Endothelial cell of umbilical vein (primary cell): ENCODE results near the gene CNKSR3. TPM values are rescaled to one million over a fixed set of nuclear protein-coding genes. Genes with fewer than 3 reads are reported as not detected.

Source experiments
- BruUV-seq: library from RNA; stranded (reverse); fragments of 400-500 nt; replicated peaks from 2 replicates; lab custom pipeline; 2021; lab: Mats Ljungman, UMichigan
- CTCF ChIA-PET: fragments of 300-600, 350-600 bp; sonication (Branson Sonifier 250); formaldehyde crosslinking; loops from one replicate; lab custom pipeline; 2021; ENCODE audit warnings: antibody characterized with exemption, inconsistent platforms; lab: Charles Lee
- POLR2A ChIA-PET: fragments of 300-600, 350-600 bp; sonication (Branson Sonifier 250); formaldehyde crosslinking; loops from one replicate; lab custom pipeline; 2021; ENCODE audit warnings: antibody characterized with exemption, inconsistent platforms; lab: Charles Lee
- DNase-seq: peaks from one replicate; pipeline ENCODE4 v3.0.0-alpha.2; 2011; ENCODE audit warnings: low read depth, low spot score
- FAIRE-seq: peaks from 2 replicates; lab custom pipeline; 2011; peaks lifted over from hg19 to GRCh38; lab: Jason Lieb, UNC
- H2AFZ ChIP-seq: 2 replicates; pipeline ENCODE4 v1.6.0; 2012; ENCODE audit warnings: low read depth, low read length, control low read depth, inconsistent platforms
- H3K27ac ChIP-seq: 2 replicates; pipeline ENCODE4 v1.5.1; 2011; ENCODE audit warnings: low read depth, mild to moderate bottlenecking, control low read depth, low read length, moderate library complexity; ENCODE audit not compliant: insufficient read depth
- H3K27me3 ChIP-seq, 2 experiments: 2 replicates each; pipeline versions ENCODE4 v1.6.0 to v1.6.1; 2011; ENCODE audit warnings: low read length in 2 of 2, mixed read lengths in 1 of 2; ENCODE audit not compliant: control insufficient read depth in 2 of 2, insufficient read depth in 2 of 2
- H3K36me3 ChIP-seq, 2 experiments: 2 replicates in 1 of 2; 3 replicates in 1 of 2; pipeline ENCODE4 v1.5.1; 2011; ENCODE audit warnings: low read length in 2 of 2, mild to moderate bottlenecking in 1 of 2, moderate library complexity in 1 of 2; ENCODE audit not compliant: control insufficient read depth in 2 of 2, insufficient read depth in 2 of 2; ENCODE audit errors: extremely low read depth in 1 of 2
- H3K4me1 ChIP-seq: 3 replicates; pipeline ENCODE4 v1.5.1; 2011; ENCODE audit warnings: mild to moderate bottlenecking, low read length; ENCODE audit not compliant: control insufficient read depth, insufficient read depth; ENCODE audit errors: extremely low read depth
- H3K4me2 ChIP-seq: 2 replicates; pipeline ENCODE4 v1.6.1; 2011; ENCODE audit warnings: low read length, control low read depth, mixed read lengths; ENCODE audit not compliant: insufficient read depth
- H3K4me3 ChIP-seq, 3 experiments: fragments of 200-600 bp in 1 of 3; sonication (generic), shearing (Covaris generic) in 1 of 3; replicated peaks in 1 of 3; 2 replicates each; pipeline ENCODE4 v1.5.1; 2011 to 2016; ENCODE audit warnings: control low read depth in 3 of 3, low read length in 3 of 3, mild to moderate bottlenecking in 2 of 3, inconsistent platforms in 1 of 3, low read depth in 1 of 3, moderate library complexity in 1 of 3; ENCODE audit not compliant: insufficient read depth in 1 of 3
- H3K79me2 ChIP-seq: 2 replicates; pipeline ENCODE4 v1.6.0; 2012; ENCODE audit warnings: low read length, inconsistent platforms; ENCODE audit not compliant: control insufficient read depth, insufficient read depth
- H3K9ac ChIP-seq: replicated peaks from 2 replicates; pipeline ENCODE3; 2011; ENCODE audit warnings: low read length, control low read depth; ENCODE audit not compliant: insufficient read depth; ENCODE audit errors: extremely low read depth
- H3K9me1 ChIP-seq: replicated peaks from 3 replicates; pipeline ENCODE4 v1.6.0; 2011; ENCODE audit warnings: mild to moderate bottlenecking, low read length; ENCODE audit not compliant: control insufficient read depth, insufficient read depth; ENCODE audit errors: extremely low read depth
- H3K9me3 ChIP-seq: replicated peaks from 2 replicates; pipeline ENCODE4 v1.5.1; 2012; ENCODE audit warnings: low read length, inconsistent platforms; ENCODE audit not compliant: control insufficient read depth, insufficient read depth
- H4K20me1 ChIP-seq: replicated peaks from 2 replicates; pipeline ENCODE3; 2011; ENCODE audit warnings: mild to moderate bottlenecking, low read length; ENCODE audit not compliant: control insufficient read depth, insufficient read depth; ENCODE audit errors: extremely low read depth
- EZH2 ChIP-seq: IDR thresholded peaks from 2 replicates; pipeline ENCODE4 v1.6.1; 2012; ENCODE audit warnings: borderline replicate concordance, low read depth, mild to moderate bottlenecking, moderate library complexity, low read length, inconsistent platforms; ENCODE audit not compliant: severe bottlenecking
- FOS ChIP-seq: IDR thresholded peaks from 2 replicates; pipeline ENCODE4 v1.6.1; 2011; ENCODE audit warnings: mild to moderate bottlenecking, low read length, moderate library complexity, borderline replicate concordance; ENCODE audit not compliant: insufficient read depth
- GATA2 ChIP-seq: IDR thresholded peaks from 2 replicates; pipeline ENCODE4 v1.7.0; 2011; ENCODE audit warnings: low read depth, mild to moderate bottlenecking, moderate library complexity, mixed read lengths, low read length; ENCODE audit not compliant: insufficient read length, insufficient read depth
- JUN ChIP-seq: IDR thresholded peaks from 2 replicates; pipeline ENCODE4 v1.6.1; 2011; ENCODE audit warnings: borderline replicate concordance, low read depth; ENCODE audit not compliant: insufficient read length, insufficient read depth
- MAX ChIP-seq: IDR thresholded peaks from 2 replicates; pipeline ENCODE4 v1.6.1; 2011; ENCODE audit not compliant: insufficient read depth, insufficient read length
- MYC ChIP-seq: IDR thresholded peaks from one replicate; pipeline ENCODE4 v1.6.1; 2011; ENCODE audit warnings: mild to moderate bottlenecking, low read depth, low read length
- POLR2A ChIP-seq: IDR thresholded peaks from 2 replicates; pipeline ENCODE4 v1.6.1; 2012; ENCODE audit warnings: low read depth, mild to moderate bottlenecking, control low read depth, low read length
- POLR2AphosphoS5 ChIP-seq: IDR thresholded peaks from 2 replicates; pipeline ENCODE4 v1.6.1; 2012; ENCODE audit warnings: low read depth, mild to moderate bottlenecking, control low read depth, low read length, moderate library complexity; ENCODE audit not compliant: insufficient read depth
- dilution Hi-C: fragments of 300-500 bp; cut with MboI; formaldehyde crosslinking; loops from one replicate; pipeline ENCODE4 v1.15.0; 2019; ENCODE audit warnings: low sequenced_read_pairs; ENCODE audit not compliant: extremely low pct_ligation_motif_present
- intact Hi-C: fragments of 100-400 bp; cut with micrococcal nuclease; formaldehyde crosslinking; loops from one replicate; pipeline ENCODE4 v1.10.0; 2022
- polyA plus RNA-seq, 4 experiments: library from polyadenylated mRNA; depleted of rRNA in 3 of 4; stranded (reverse) in 3 of 4; unstranded in 1 of 4; fragments of >200 nt; gene quantifications; 2 replicates each; pipeline versions ENCODE4 v1.2.1 to v1.2.3, GENCODE V29; 2011 to 2012; ENCODE audit warnings: missing spikeins in 1 of 4
- total RNA-seq: library from RNA; stranded (reverse); gene quantifications from 2 replicates; pipeline ENCODE4 v1.2.3, GENCODE V29; 2021
- TF ChIP-seq, protein P1 (sequence below), 2 donors: IDR thresholded peaks; 1 replicate in 1 of 2; 2 replicates in 1 of 2; pipeline ENCODE4 v1.5.1; 2011; ENCODE audit warnings: low read length in 2 of 2, mild to moderate bottlenecking in 2 of 2, moderate library complexity in 2 of 2, control low read depth in 1 of 2, inconsistent platforms in 1 of 2, low read depth in 1 of 2; ENCODE audit not compliant: insufficient read depth in 1 of 2; ENCODE audit errors: extremely low read depth in 1 of 2

CNKSR3 gene
- total and polyA plus RNA-seq, 2 donors (not counting 3 experiments of a cell fraction or from before 2014, with no cell fraction given): 2.3 to 15.6 TPM

DNA sequence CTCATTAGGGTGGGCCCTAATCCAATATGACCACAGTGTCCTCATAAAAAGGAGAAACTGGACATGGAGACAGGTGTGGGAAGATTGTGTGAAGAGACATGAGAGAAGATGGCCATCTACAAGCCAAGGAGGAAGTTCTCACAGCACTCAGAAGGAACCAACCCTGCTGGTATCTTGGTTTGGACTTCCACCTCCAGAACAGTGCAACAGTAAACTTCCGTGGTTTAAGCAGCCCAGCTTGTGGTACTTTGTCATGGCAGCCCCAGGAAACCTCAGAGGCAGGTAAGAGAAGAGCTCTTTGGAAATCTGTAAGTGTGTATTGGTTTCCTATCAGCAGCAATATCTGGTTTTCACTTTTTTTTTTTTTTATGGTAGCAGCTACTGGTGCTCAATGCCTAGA is 16.5 kb upstream of the CNKSR3 start:
- peaks cover 2% of the 10 kb centered on the region for H3K4me1 ChIP-seq
- ChIA-PET POLR2A (no interaction called here), CTCF (interaction anchor here (1.3 to 2.0 kb wide), 3 partner anchors 12 to 26 kb away, joined by 4 to 6 read pairs (median 5); no protein-coding TSS in a partner anchor)
- FAIRE-seq (no peak), DNase-seq (no peak)
- H3K4me3 ChIP-seq: no peak overlapping the region
- BruUV-seq: no TSS peak
- no peaks in the 10 kb centered on the region for H3K9me1 ChIP-seq
- H3K9ac ChIP-seq: no peak overlapping the region
- H4K20me1 ChIP-seq: no peaks in the 10 kb centered on the region
- no peak overlapping the region for H3K27ac ChIP-seq
- dilution Hi-C loops (no loop called here), intact Hi-C loops (no loop called here)
- H3K9me3 ChIP-seq: no peaks in the 10 kb centered on the region
- no peaks in the 10 kb centered on the region for H3K36me3 ChIP-seq
- H2AFZ ChIP-seq: no peak overlapping the region
- no peaks in the 10 kb centered on the region for H3K27me3 ChIP-seq
- H3K79me2 ChIP-seq: no peaks in the 10 kb centered on the region
- H3K4me2 ChIP-seq: no peak overlapping the region
- TF ChIP-seq, protein P1, sequence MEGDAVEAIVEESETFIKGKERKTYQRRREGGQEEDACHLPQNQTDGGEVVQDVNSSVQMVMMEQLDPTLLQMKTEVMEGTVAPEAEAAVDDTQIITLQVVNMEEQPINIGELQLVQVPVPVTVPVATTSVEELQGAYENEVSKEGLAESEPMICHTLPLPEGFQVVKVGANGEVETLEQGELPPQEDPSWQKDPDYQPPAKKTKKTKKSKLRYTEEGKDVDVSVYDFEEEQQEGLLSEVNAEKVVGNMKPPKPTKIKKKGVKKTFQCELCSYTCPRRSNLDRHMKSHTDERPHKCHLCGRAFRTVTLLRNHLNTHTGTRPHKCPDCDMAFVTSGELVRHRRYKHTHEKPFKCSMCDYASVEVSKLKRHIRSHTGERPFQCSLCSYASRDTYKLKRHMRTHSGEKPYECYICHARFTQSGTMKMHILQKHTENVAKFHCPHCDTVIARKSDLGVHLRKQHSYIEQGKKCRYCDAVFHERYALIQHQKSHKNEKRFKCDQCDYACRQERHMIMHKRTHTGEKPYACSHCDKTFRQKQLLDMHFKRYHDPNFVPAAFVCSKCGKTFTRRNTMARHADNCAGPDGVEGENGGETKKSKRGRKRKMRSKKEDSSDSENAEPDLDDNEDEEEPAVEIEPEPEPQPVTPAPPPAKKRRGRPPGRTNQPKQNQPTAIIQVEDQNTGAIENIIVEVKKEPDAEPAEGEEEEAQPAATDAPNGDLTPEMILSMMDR (IDR thresholded peaks at IDR 0.05; ENCODE audit: extremely low read depth in 1 of 2, insufficient read depth in 1 of 2, low read depth in 1 of 2, low read length in 2 of 2): no peak
- TF ChIP-seq MAX (no peak), POLR2AphosphoS5 (no peak), EZH2 (no peak), POLR2A (no peak), JUN (no peak), MYC (no peak), FOS (no peak), GATA2 (no peak)
